ENCODE results near the gene ACSS2. TPM values are rescaled to one million over a fixed set of nuclear protein-coding genes. Genes with fewer than 3 reads are reported as not detected.

Gene ACSS2
- total RNA-seq, 1 experiment from 2014 or later, result 48.2 TPM

GRCh38 chr20:34948030-34948429 lies 71.6 kb downstream of the ACSS2 start:
- DNase-seq (ENCODE audit: low read depth), result peak; percentile 34

DNA sequence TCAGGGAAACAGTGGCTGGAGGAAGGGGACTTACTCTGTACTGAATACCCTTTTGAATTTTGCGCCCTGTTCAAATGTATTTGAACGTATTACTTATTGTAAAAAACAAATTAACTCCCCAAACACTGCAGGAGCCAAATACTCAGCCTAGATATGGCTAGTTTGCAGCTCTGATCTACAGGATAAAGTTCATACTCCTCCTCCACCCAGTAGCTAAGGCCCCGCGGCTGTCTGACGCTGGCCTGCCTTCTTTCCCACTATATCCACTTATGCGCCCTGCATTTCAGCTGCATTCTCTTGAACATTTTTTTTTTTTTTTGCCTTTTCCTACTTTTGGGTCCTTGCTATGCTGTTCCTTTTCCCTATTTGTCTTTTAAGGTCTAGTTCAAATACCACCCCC lies 72.7 kb downstream of the ACSS2 start:
- DNase-seq (ENCODE audit: low read depth), result no peak

DNA sequence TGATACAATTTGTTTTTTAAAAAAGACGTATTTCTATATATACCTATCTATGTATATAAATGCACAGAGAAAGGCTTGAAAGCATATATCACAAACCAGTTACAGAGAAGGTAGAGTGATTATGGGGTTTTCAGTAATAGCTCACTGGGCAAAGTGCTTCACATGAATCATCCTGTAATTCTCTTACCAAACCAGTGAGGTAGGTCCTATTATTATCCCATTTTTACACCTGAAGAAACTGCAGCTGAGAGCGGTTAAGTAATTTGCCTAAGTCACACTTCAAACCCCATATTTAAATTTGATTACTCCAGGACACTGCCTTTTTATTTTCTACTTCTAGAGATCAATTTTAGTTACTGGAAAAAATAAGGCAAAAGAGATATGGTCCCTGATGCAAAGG lies 74.8 kb downstream of the ACSS2 start:
- DNase-seq (ENCODE audit: low read depth), result no peak

GRCh38 chr20:34951652-34952051 lies 75.2 kb downstream of the ACSS2 start:
- no peak for DNase-seq (ENCODE audit: low read depth)

- DNase-seq (ENCODE audit: low read depth), result no peak
These were observed 76.3 kb downstream of the ACSS2 start for GRCh38 chr20:34952671-34953070.

- no peak for DNase-seq (ENCODE audit: low read depth)
These were observed 77.5 kb downstream of the ACSS2 start for GRCh38 chr20:34953960-34954359.

GRCh38 chr20:34954904-34955230 lies 78.5 kb downstream of the ACSS2 start:
- peak; percentile 69 for DNase-seq (ENCODE audit: low read depth)

DNA sequence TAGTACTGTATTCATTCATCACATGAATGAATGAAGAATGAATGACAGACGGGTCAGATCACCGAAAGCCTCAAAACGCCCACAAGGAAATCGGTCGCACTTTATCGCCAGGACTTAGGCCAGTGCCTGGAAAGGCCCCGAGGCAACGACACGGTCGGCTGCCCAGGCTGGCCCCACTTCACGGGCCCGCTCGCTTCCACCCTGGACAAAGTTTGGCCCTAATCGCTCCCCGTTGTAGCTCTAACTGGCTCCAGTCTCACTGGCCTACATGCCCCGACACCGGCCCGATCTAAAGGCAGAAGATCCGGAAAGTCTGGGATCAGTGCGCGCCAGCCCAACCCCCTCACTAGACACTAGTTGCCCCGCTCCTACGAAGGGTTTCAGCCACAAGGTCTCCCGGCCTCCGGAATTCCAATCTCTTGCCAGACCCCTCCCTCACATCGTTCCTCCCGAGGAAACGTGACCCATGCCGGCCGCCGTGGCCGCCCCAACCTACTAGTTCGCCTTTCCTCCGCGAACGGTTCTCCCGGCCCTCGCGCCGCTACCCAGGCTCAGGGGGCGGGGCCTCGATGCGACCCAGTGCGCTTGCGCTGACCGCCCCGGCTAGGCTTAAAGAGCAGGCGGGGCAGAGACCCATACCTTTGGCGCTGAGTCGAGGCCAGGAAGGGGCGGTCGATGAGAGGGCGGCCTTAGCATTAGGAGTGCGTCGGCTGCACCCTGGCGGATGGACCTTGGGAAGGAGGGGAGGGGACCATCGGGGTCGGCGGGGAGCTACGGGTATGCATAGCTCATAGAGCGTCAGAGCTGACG lies 79.0 kb downstream of the ACSS2 start, which contains the start of the genes GSS and MYH7B:
TSS of gene GSS (minus strand) at position 576 of the 810 bp plus-strand sequence. CDS start 3,954 bp downstream, outside the sequence.
TSS of gene MYH7B (plus strand) at position 638 of the 810 bp plus-strand sequence. CDS start 22,138 bp downstream, outside the sequence.
- DNase-seq (ENCODE audit: low read depth), result peak; percentile 97

GRCh38 chr20:34956041-34956458 lies 79.6 kb downstream of the ACSS2 start:
- no peak for DNase-seq (ENCODE audit: low read depth)

DNA sequence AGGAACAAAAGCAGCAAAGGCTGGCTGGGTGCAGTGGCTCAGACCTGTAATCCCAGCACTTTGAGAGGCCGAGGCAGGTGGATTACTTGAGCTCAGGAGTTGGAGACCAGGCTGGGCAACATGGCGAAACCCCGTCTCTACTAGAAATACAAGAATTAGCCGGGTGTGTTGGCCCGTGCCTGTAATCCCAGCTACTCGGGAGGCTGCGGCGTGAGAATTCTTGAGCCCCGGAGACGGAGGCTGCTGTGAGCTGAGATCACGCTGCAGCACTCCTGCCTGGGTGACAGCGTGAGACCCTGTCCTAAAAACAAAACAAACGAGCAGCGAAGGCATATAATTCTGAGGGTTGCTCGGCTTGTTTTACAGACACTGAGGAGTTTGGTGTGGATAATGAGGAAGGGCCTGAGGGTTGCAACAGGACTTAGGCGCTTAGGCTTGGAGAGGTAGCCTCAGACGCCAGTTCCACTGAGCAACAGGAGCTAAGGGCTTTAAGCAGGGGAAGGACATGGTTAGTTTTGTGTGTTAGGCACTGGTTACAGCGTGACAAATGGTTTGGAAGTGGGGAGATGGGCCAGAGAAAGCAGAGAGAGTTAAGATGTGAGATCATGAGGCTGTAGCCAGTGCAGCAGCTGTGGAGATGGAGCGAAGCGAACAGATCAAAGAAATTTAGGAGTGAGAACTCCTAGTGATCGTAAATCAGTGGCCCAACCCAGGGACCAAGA lies 80.5 kb downstream of the ACSS2 start:
- DNase-seq (ENCODE audit: low read depth), result no peak

GRCh38 chr20:34964486-34964885 lies 88.1 kb downstream of the ACSS2 start:
- DNase-seq (ENCODE audit: low read depth), result no peak

DNA sequence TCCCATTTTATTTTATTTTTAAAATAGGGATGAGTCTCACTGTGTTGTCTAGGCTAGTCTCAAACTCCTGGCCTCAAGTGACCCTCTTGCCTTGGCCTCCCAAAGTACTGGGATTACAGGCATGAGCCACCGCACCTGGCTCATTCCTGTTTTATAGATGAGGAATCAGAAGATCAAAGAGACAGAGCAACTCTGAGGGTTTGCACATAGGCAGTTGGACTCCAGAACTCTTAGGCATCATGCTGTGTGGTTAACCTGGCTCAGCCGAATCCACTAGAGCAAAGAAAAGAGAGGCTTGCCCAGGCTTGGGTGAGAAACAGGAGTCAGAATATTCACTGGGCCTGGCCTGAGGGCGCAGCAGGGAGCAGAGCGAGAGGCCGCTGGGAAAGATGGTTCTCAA lies 88.6 kb downstream of the ACSS2 start:
- DNase-seq (ENCODE audit: low read depth), result no peak

GRCh38 chr20:34967421-34967820 lies 91.0 kb downstream of the ACSS2 start:
- DNase-seq (ENCODE audit: low read depth), result no peak

- DNase-seq (ENCODE audit: low read depth), result no peak
These were observed 91.8 kb downstream of the ACSS2 start for GRCh38 chr20:34968042-34968775.

DNA sequence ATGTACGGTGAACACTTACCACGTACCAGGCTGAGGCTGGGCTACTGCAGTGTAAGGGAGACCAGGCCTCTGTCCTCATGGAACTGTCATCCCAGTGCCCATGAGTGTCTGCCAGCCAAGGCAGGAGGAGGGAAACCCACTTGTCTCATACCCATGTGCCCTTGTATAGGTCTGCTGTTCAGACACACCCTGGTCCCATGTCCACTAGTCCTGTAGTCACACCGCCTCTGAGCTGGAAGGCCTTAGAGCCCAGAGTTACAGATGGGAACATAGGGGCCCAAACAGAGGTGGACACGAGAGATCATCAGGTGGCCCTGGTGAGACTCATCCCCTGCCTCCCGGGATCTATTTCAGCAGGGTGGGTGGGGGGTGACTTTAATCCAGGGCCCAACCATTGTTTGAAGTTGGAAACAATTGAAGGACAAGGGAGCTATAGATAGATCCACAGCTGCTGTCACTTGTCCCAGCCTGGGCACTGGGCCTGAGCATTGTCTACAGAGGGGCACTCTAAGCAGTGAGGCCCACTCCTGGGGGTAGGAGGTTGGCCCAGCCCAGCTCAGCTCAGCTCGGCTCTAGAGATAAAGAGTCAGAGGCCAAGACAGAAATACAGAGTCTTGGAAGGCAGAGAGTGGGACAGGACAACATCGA lies 93.9 kb downstream of the ACSS2 start:
- DNase-seq (ENCODE audit: low read depth), result no peak

DNA sequence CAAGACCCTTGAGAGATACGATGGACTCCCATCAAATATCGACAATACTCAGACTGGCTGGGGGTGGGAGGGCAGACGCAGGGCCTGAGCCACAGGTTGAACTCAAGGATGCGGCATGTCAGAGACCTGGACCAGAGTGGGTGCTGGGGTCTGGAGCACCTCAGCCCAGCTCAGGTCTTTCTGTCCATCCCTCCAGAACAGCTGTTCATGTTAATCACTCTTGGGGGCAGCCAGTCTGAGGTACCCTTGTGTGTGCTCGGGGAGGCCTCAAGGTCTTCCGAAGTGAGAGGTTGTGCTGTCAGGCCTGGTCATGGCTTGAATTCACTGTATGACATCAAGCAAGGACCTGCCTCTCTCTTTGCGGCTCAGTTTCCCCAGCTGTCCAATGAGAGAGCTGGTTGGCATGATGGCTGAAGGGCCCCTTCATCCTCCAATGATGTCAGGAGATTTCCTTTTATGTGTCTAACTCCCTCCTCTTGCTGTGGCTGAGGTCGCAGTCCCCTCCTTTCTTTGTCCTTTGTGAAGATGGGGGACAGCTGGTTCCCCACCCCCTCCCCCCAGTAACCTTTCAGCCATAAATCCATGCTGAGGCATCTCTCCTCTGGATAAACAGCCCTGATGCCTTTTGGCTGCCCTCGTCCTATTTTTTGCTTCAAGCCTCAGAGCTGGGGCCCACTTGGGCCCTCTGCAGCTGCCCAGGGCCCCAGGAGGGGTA lies 94.6 kb downstream of the ACSS2 start:
- no peak for DNase-seq (ENCODE audit: low read depth)

- DNase-seq (ENCODE audit: low read depth), result no peak
These were observed 95.3 kb downstream of the ACSS2 start for GRCh38 chr20:34971561-34972235.

GRCh38 chr20:34974246-34974645 lies 97.8 kb downstream of the ACSS2 start:
- DNase-seq (ENCODE audit: low read depth), result no peak

- DNase-seq (ENCODE audit: low read depth), result no peak
These were observed 99.9 kb downstream of the ACSS2 start for GRCh38 chr20:34976286-34976685.
